ENCODE data around the gene ZFYVE16.
"Not testable (repeated sequence)": the region's sequence is repeated elsewhere in the genome, so short reads cannot be mapped to it uniquely, and the experiment has no call there.

ZFYVE16 gene

GRCh38 chr5:80487829-80488721 lies 80.2 kb downstream of the ZFYVE16 start, which contains the start of gene FAM151B:
FAM151B (plus strand) TSS chr5:80488100; CDS start chr5:80488124, 24 bp downstream.
- peak; percentile 79 for DNase-seq (ENCODE audit: low spot score)

GRCh38 chr5:80491296-80491695 lies 83.4 kb downstream of the ZFYVE16 start:
- no peak for DNase-seq (ENCODE audit: low spot score)

- DNase-seq (ENCODE audit: low spot score), result no peak
These were observed 84.9 kb downstream of the ZFYVE16 start for GRCh38 chr5:80492741-80493140.

GRCh38 chr5:80493443-80493842 lies 85.6 kb downstream of the ZFYVE16 start:
- DNase-seq (ENCODE audit: low spot score), result not testable (repeated sequence)

GRCh38 chr5:80495891-80496290 lies 88.0 kb downstream of the ZFYVE16 start:
- DNase-seq (ENCODE audit: low spot score), result no peak

- no peak for DNase-seq (ENCODE audit: low spot score)
These were observed 94.9 kb downstream of the ZFYVE16 start for GRCh38 chr5:80502800-80503199.

- DNase-seq (ENCODE audit: low spot score), result no peak
These were observed 95.8 kb downstream of the ZFYVE16 start for GRCh38 chr5:80503641-80504040.

GRCh38 chr5:80504833-80505232 lies 97.0 kb downstream of the ZFYVE16 start:
- no peak for DNase-seq (ENCODE audit: low spot score)

- no peak for DNase-seq (ENCODE audit: low spot score)
These were observed 99.8 kb downstream of the ZFYVE16 start for GRCh38 chr5:80507663-80508062.

- no peak for DNase-seq (ENCODE audit: low spot score)
These were observed 101.0 kb downstream of the ZFYVE16 start for GRCh38 chr5:80508844-80509243.

GRCh38 chr5:80509362-80509761 lies 101.5 kb downstream of the ZFYVE16 start:
- no peak for DNase-seq (ENCODE audit: low spot score)

GRCh38 chr5:80516826-80517225 lies 109.0 kb downstream of the ZFYVE16 start:
- DNase-seq (ENCODE audit: low spot score), result peak; percentile 28

Data from activated CD4-positive, alpha-beta T cell treated with anti-CD3 and anti-CD28 coated beads, Interleukin-2, Interleukin-4, amounts not matched to agents 100 ng/mL and 50 ng/mL, durations not matched to agents 16 hours and 8 hours (primary cell).